GM19035 (cell line): ENCODE results near the gene IDE.
"Not testable (repeated sequence)": the region's sequence is repeated elsewhere in the genome, so short reads cannot be mapped to it uniquely, and the experiment has no call there.

Source experiments
- ATAC-seq: cut with Tn5 transposase; IDR thresholded peaks from one replicate; pipeline ENCODE4 v1.9.1; 2021; ENCODE audit not compliant: unreplicated experiment

IDE gene

GRCh38 chr10:92420546-92421275, 153.2 kb downstream of the IDE start:
- ATAC-seq, result no peak

GRCh38 chr10:92419740-92420545, 153.9 kb downstream of the IDE start:
- no peak for ATAC-seq

GRCh38 chr10:92418891-92419290, 155.0 kb downstream of the IDE start:
- no peak for ATAC-seq

GRCh38 chr10:92418221-92418620, 155.7 kb downstream of the IDE start:
- no peak for ATAC-seq

- no peak for ATAC-seq
These were observed 160.4 kb downstream of the IDE start for GRCh38 chr10:92413519-92413918.

GRCh38 chr10:92413011-92413410, 160.9 kb downstream of the IDE start:
- ATAC-seq, result no peak

- ATAC-seq, result no peak
These were observed 162.5 kb downstream of the IDE start for GRCh38 chr10:92411406-92411805.

GRCh38 chr10:92410501-92410900, 163.4 kb downstream of the IDE start:
- no peak for ATAC-seq

GRCh38 chr10:92408017-92408361, 165.9 kb downstream of the IDE start:
- no peak for ATAC-seq

- no peak for ATAC-seq
These were observed 166.4 kb downstream of the IDE start for GRCh38 chr10:92407305-92408016.

- no peak for ATAC-seq
These were observed 168.4 kb downstream of the IDE start for GRCh38 chr10:92405419-92405924.

GRCh38 chr10:92404612-92405418, 169.1 kb downstream of the IDE start:
- ATAC-seq, result no peak

GRCh38 chr10:92402234-92402633, 171.7 kb downstream of the IDE start:
- not testable (repeated sequence) for ATAC-seq
